NT2/D1 (cell line): ENCODE results near the gene PHB1.
"Not testable (repeated sequence)": the region's sequence is repeated elsewhere in the genome, so short reads cannot be mapped to it uniquely, and the experiment has no call there.

Source experiments
- DNase-seq: peaks from one replicate; pipeline ENCODE4 v3.0.0-alpha.2; 2011; ENCODE audit warnings: low read depth, low spot score
- H3K27me3 ChIP-seq: 2 replicates; pipeline ENCODE4 v1.6.0; 2011; ENCODE audit warnings: mild to moderate bottlenecking; ENCODE audit not compliant: insufficient read length, insufficient read depth
- H3K36me3 ChIP-seq: 2 replicates; pipeline ENCODE4 v1.6.1; 2011; ENCODE audit warnings: mild to moderate bottlenecking, low read length, mixed read lengths; ENCODE audit not compliant: insufficient read depth, insufficient read length
- H3K4me1 ChIP-seq: 2 replicates; pipeline ENCODE4 v1.5.1; 2011; ENCODE audit not compliant: insufficient read depth, insufficient read length
- H3K4me3 ChIP-seq: 2 replicates; pipeline ENCODE4 v1.5.1; 2011; ENCODE audit warnings: low read depth; ENCODE audit not compliant: insufficient read length
- H3K9ac ChIP-seq: 2 replicates; pipeline ENCODE4 v1.6.0; 2011; ENCODE audit warnings: low read depth; ENCODE audit not compliant: insufficient read length
- H3K9me3 ChIP-seq: 2 replicates; pipeline ENCODE4 v1.5.1; 2011; ENCODE audit warnings: mild to moderate bottlenecking, low read length; ENCODE audit not compliant: insufficient read depth
- SUZ12 ChIP-seq: IDR thresholded peaks from 2 replicates; pipeline ENCODE4 v1.6.1; 2011; ENCODE audit not compliant: insufficient read length, insufficient read depth; ENCODE audit errors: extremely low read depth
- YY1 ChIP-seq: IDR thresholded peaks from 2 replicates; pipeline ENCODE4 v1.6.1; 2011; ENCODE audit not compliant: insufficient read length, insufficient read depth
- ZNF274 ChIP-seq: IDR thresholded peaks from 2 replicates; pipeline ENCODE4 v1.6.1; 2011; ENCODE audit warnings: mild to moderate bottlenecking, low read depth, low read length

The PHB1 gene

GRCh38 chr17:49372425-49372824, 42.3 kb downstream of the PHB1 start:
- peaks cover 3% of the 10 kb centered on the region for H3K4me1 ChIP-seq
- no peaks in the 10 kb centered on the region for H3K36me3 ChIP-seq
- no peak for TF ChIP-seq YY1
- TF ChIP-seq SUZ12, result no peak
- no peak for TF ChIP-seq ZNF274
- no peak overlapping the region for H3K4me3 ChIP-seq
- no peak overlapping the region for H3K9ac ChIP-seq
- no peaks in the 10 kb centered on the region for H3K27me3 ChIP-seq
- H3K9me3 ChIP-seq, result no peaks in the 10 kb centered on the region
- no peak for DNase-seq

- TF ChIP-seq SUZ12 (no peak), ZNF274 (no peak), YY1 (no peak)
- Histone ChIP-seq H3K36me3 (no peaks in the 10 kb centered on the region), H3K4me1 (no peaks in the 10 kb centered on the region), H3K27me3 (no peaks in the 10 kb centered on the region), H3K4me3 (no peak overlapping the region), H3K9ac (no peak overlapping the region), H3K9me3 (no peaks in the 10 kb centered on the region)
- no peak for DNase-seq
Measured at GRCh38 chr17:49370971-49371834, 43.5 kb downstream of the PHB1 start.

GRCh38 chr17:49369760-49370159, 44.9 kb downstream of the PHB1 start:
- no peaks in the 10 kb centered on the region for H3K27me3 ChIP-seq
- TF ChIP-seq SUZ12, result no peak
- TF ChIP-seq ZNF274, result no peak
- TF ChIP-seq YY1, result no peak
- H3K9me3 ChIP-seq, result no peaks in the 10 kb centered on the region
- no peak overlapping the region for H3K9ac ChIP-seq
- no peaks in the 10 kb centered on the region for H3K4me1 ChIP-seq
- H3K36me3 ChIP-seq, result no peaks in the 10 kb centered on the region
- H3K4me3 ChIP-seq, result no peak overlapping the region
- no peak for DNase-seq

- no peak overlapping the region for H3K4me3 ChIP-seq
- H3K27me3 ChIP-seq, result no peaks in the 10 kb centered on the region
- H3K9ac ChIP-seq, result no peak overlapping the region
- no peaks in the 10 kb centered on the region for H3K36me3 ChIP-seq
- no peak for TF ChIP-seq SUZ12
- TF ChIP-seq YY1, result no peak
- no peak for TF ChIP-seq ZNF274
- H3K9me3 ChIP-seq, result no peaks in the 10 kb centered on the region
- no peak for DNase-seq
- H3K4me1 ChIP-seq, result no peaks in the 10 kb centered on the region
Measured at GRCh38 chr17:49369089-49369488, 45.6 kb downstream of the PHB1 start.

- no peak for TF ChIP-seq SUZ12
- TF ChIP-seq ZNF274, result no peak
- TF ChIP-seq YY1, result no peak
- no peak for DNase-seq
- no peaks in the 10 kb centered on the region for H3K9me3 ChIP-seq
- H3K27me3 ChIP-seq, result no peaks in the 10 kb centered on the region
- no peak overlapping the region for H3K4me3 ChIP-seq
- H3K4me1 ChIP-seq, result no peaks in the 10 kb centered on the region
- no peaks in the 10 kb centered on the region for H3K36me3 ChIP-seq
- no peak overlapping the region for H3K9ac ChIP-seq
Measured at GRCh38 chr17:49365667-49366066, 49.0 kb downstream of the PHB1 start.

GRCh38 chr17:49365126-49365525, 49.6 kb downstream of the PHB1 start:
- DNase-seq, H3K9ac ChIP-seq: not testable (repeated sequence)

GRCh38 chr17:49364119-49364518, 50.6 kb downstream of the PHB1 start:
- no peak for TF ChIP-seq ZNF274
- no peak for TF ChIP-seq YY1
- no peak for TF ChIP-seq SUZ12
- Histone ChIP-seq H3K4me1 (no peaks in the 10 kb centered on the region), H3K9ac (no peak overlapping the region), H3K36me3 (no peaks in the 10 kb centered on the region), H3K9me3 (no peaks in the 10 kb centered on the region), H3K27me3 (no peaks in the 10 kb centered on the region), H3K4me3 (no peak overlapping the region)
- DNase-seq, result no peak

More at GRCh38 chr17:49365126-49365525, 49.6 kb downstream of the PHB1 start:
- not testable (repeated sequence) for H3K27me3 ChIP-seq, H3K4me1 ChIP-seq, H3K36me3 ChIP-seq, H3K4me3 ChIP-seq, H3K9me3 ChIP-seq
